Caco-2 (cell line): ENCODE results near the gene SMIM43. TPM values are rescaled to one million over a fixed set of nuclear protein-coding genes. Genes with fewer than 3 reads are reported as not detected.

Experiments
- BruUV-seq: library from RNA; stranded (reverse); fragments of 400-500 nt; replicated peaks from 2 replicates; lab custom pipeline; 2021; lab: Mats Ljungman, UMichigan
- CTCF ChIA-PET: fragments of 300-600 bp; sonication (Branson Sonifier 250); formaldehyde crosslinking; loops from one replicate; lab custom pipeline; 2022; ENCODE audit warnings: antibody characterized with exemption; lab: Charles Lee
- POLR2A ChIA-PET: fragments of 300-600 bp; sonication (Branson Sonifier 250); formaldehyde crosslinking; loops from one replicate; lab custom pipeline; 2022; ENCODE audit warnings: antibody characterized with exemption; lab: Charles Lee
- DNase-seq, 2 experiments: peaks; one replicate each; pipeline versions ENCODE4 v3.0.0 to v3.0.0-alpha.2; 2020 to 2022
- H3K27me3 ChIP-seq: replicated peaks from 2 replicates; pipeline ENCODE4 v1.6.0; 2011; ENCODE audit warnings: low read length; ENCODE audit not compliant: control insufficient read depth, insufficient read depth
- H3K36me3 ChIP-seq: 2 replicates; pipeline ENCODE4 v1.5.1; 2011; ENCODE audit warnings: low read length; ENCODE audit not compliant: control insufficient read depth, insufficient read depth
- H3K4me1 ChIP-seq: fragments of 250-450 bp; sonication (Bioruptor Pico); 2 replicates; pipeline ENCODE4 v1.5.1; 2020; ENCODE audit warnings: mild to moderate bottlenecking
- H3K4me3 ChIP-seq: 2 replicates; pipeline ENCODE4 v1.5.1; 2011; ENCODE audit warnings: low read depth, mild to moderate bottlenecking, control low read depth, low read length
- H3K9me3 ChIP-seq: fragments of 250-450 bp; sonication (Bioruptor Pico); 2 replicates; pipeline ENCODE4 v1.5.1; 2020; ENCODE audit warnings: mild to moderate bottlenecking, moderate library complexity
- H3K27ac Mint-ChIP-seq: one replicate; pipeline ENCODE4 v1.8.0; 2022; ENCODE audit warnings: mixed read lengths; ENCODE audit not compliant: unreplicated experiment
- H3K27me3 Mint-ChIP-seq: one replicate; pipeline ENCODE4 v1.8.0; 2022; ENCODE audit warnings: mixed read lengths; ENCODE audit not compliant: insufficient read depth, unreplicated experiment
- H3K36me3 Mint-ChIP-seq: one replicate; pipeline ENCODE4 v1.8.0; 2022; ENCODE audit warnings: mild to moderate bottlenecking, mixed read lengths; ENCODE audit not compliant: insufficient read depth, unreplicated experiment
- H3K4me1 Mint-ChIP-seq: one replicate; pipeline ENCODE4 v1.8.0; 2022; ENCODE audit warnings: low read depth, mixed read lengths; ENCODE audit not compliant: unreplicated experiment
- H3K4me3 Mint-ChIP-seq: one replicate; pipeline ENCODE4 v1.8.0; 2022; ENCODE audit warnings: mild to moderate bottlenecking, moderate library complexity, mixed read lengths; ENCODE audit not compliant: unreplicated experiment
- H3K9me3 Mint-ChIP-seq: one replicate; pipeline ENCODE4 v1.8.0; 2022; ENCODE audit warnings: mixed read lengths; ENCODE audit not compliant: unreplicated experiment
- CTCF ChIP-seq, 2 experiments: fragments of 200-600 bp in 1 of 2; IDR thresholded peaks; 1 replicate in 1 of 2; 2 replicates in 1 of 2; pipeline versions ENCODE4 v1.5.1 to v1.8.0; 2011 to 2022; ENCODE audit warnings: antibody characterized with exemption in 1 of 2, control low read depth in 1 of 2, inconsistent platforms in 1 of 2, low read depth in 1 of 2, low read length in 1 of 2, mild to moderate bottlenecking in 1 of 2, moderate library complexity in 1 of 2; ENCODE audit not compliant: insufficient read depth in 1 of 2, severe bottlenecking in 1 of 2, unreplicated experiment in 1 of 2
- intact Hi-C: fragments of 100-400 bp; cut with micrococcal nuclease; formaldehyde crosslinking; loops from one replicate; pipeline ENCODE4 v1.10.0; 2022; ENCODE audit not compliant: unreplicated experiment
- total RNA-seq: library from RNA; stranded (reverse); gene quantifications from 2 replicates; pipeline ENCODE4 v1.2.3, GENCODE V29; 2022

SMIM43 gene
- total RNA-seq, 1 experiment from 2014 or later, result not detected

DNA sequence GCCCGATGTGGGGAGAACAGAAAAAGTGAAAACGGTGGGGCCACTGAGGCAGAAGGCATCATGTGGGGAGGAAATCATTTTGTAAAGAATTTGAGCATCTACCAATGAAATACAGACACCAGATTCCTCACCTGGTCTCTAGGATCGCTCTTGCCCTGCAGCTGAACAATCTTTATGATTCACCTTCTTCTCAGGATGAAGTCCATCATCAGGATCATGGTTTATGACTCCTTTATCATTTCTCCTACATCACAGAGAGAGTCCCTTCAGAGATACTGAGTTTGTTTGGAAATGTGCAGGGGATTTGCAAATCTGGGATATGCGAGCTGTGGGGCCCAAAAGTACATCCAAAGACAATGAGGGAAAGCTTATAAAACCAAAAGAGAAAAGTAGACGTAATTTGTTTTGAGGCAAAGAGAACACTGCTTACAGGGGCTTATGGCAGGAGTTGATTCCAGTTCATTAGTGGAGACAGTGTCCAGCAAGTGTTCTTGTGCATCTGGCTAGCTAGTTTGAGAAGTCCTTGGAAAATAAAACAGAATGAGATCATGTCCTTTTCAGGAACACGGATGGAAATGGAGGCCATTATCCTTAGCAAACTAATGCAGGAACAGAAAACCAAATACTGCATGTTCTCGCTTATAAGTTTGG is 52.8 kb downstream of the SMIM43 start:
- Histone ChIP-seq H3K27me3 (no peaks in the 10 kb centered on the region), H3K9me3 (no peaks in the 10 kb centered on the region), H3K36me3 (no peaks in the 10 kb centered on the region), H3K4me3 (peak overlapping the region; percentile 23), H3K4me1 (peaks cover 5% of the 10 kb centered on the region; the same call in 1 of the 2 replicates)
- Mint-ChIP-seq H3K9me3 (no peaks in the 10 kb centered on the region), H3K27me3 (no peaks in the 10 kb centered on the region), H3K4me1 (peaks cover 25% of the 10 kb centered on the region), H3K27ac (peak overlapping the region; percentile 91), H3K4me3 (peak overlapping the region; percentile 81), H3K36me3 (peaks cover 6% of the 10 kb centered on the region)
- POLR2A ChIA-PET, result interaction anchor here (0.8 to 1.2 kb wide), 2 partner anchors 15 to 35 kb away, joined by 3 to 6 read pairs; partner anchors contain the start of gene ANXA5
- intact Hi-C loops, result no loop called here
- CTCF ChIA-PET, result interaction anchor here (1.6 kb wide), 1 partner anchor 15 kb away, joined by 6 read pairs; the partner anchor contains the start of gene ANXA5
- TSS peak; percentile 94 for BruUV-seq
- DNase-seq, result no peak
- TF ChIP-seq CTCF (IDR thresholded peaks at IDR 0.05; ENCODE audit: insufficient read depth in 1 of 2, low read depth in 1 of 2, low read length in 1 of 2, severe bottlenecking in 1 of 2, unreplicated experiment in 1 of 2), result no peak

DNA sequence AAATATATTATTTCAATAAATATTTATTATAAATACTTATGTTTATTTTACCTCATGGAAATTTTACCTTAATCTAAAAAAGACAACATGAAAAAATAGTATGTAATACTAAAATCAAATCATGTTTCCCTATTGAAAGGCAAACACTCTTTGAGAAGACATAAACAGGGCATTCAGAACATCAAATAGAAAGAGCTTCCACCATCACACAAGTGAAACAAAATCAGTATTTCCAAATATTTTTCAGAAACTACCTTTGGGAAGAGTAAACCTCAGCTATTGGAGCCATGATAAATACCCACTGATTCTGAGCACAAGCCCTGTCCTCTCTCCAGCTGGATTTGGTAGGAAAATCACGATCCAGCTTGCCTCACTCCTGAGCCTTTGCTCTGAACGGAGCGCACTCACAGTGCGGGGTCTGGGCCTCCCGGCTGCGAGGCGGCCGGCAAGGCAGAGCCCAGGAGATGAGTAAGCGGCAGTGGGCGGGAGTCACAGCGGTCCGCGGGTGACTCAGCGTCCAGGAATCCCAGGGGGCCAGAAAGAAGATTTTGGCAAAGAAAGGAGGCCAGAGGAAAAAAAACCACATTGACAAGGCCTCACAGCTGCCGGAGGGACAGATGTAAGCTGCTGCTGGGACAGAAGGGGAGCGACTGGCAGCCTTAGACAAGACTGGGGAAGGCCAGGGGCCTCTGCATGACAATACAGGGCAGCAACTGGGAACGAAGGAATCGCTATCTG is 53.5 kb downstream of the SMIM43 start:
- Mint-ChIP-seq H3K4me3 (peak overlapping the region; percentile 81), H3K27me3 (no peaks in the 10 kb centered on the region), H3K36me3 (peaks cover 6% of the 10 kb centered on the region), H3K27ac (peak overlapping the region; percentile 91), H3K4me1 (peaks cover 26% of the 10 kb centered on the region), H3K9me3 (no peaks in the 10 kb centered on the region)
- H3K36me3 ChIP-seq, result no peaks in the 10 kb centered on the region
- peak overlapping the region; percentile 23 for H3K4me3 ChIP-seq
- TF ChIP-seq CTCF (IDR thresholded peaks at IDR 0.05; ENCODE audit: insufficient read depth in 1 of 2, low read depth in 1 of 2, low read length in 1 of 2, severe bottlenecking in 1 of 2, unreplicated experiment in 1 of 2), result no peak
- no peaks in the 10 kb centered on the region for H3K27me3 ChIP-seq
- peaks cover 5% of the 10 kb centered on the region; the same call in 1 of the 2 replicates for H3K4me1 ChIP-seq
- POLR2A ChIA-PET, result interaction anchor here (0.8 to 1.2 kb wide), 2 partner anchors 15 to 34 kb away, joined by 3 to 6 read pairs; partner anchors contain the start of gene ANXA5
- peak; percentile 80 for DNase-seq
- no peaks in the 10 kb centered on the region for H3K9me3 ChIP-seq
- intact Hi-C loops, result loop anchor here (1.0 kb wide), 2 partner anchors 14 to 15 kb away; no protein-coding TSS in a partner anchor
- CTCF ChIA-PET, result interaction anchor here (1.6 kb wide), 1 partner anchor 15 kb away, joined by 6 read pairs; the partner anchor contains the start of gene ANXA5
- BruUV-seq, result TSS peak; percentile 92

- Mint-ChIP-seq H3K9me3 (no peaks in the 10 kb centered on the region), H3K36me3 (no peaks in the 10 kb centered on the region), H3K27ac (no peak overlapping the region), H3K4me3 (no peak overlapping the region), H3K4me1 (peaks cover 26% of the 10 kb centered on the region), H3K27me3 (no peaks in the 10 kb centered on the region)
- TF ChIP-seq CTCF (IDR thresholded peaks at IDR 0.05; ENCODE audit: insufficient read depth in 1 of 2, low read depth in 1 of 2, low read length in 1 of 2, severe bottlenecking in 1 of 2, unreplicated experiment in 1 of 2), result no peak
- intact Hi-C loops, result no loop called here
- H3K36me3 ChIP-seq, result no peaks in the 10 kb centered on the region
- peaks cover 5% of the 10 kb centered on the region; the same call in 1 of the 2 replicates for H3K4me1 ChIP-seq
- no peaks in the 10 kb centered on the region for H3K9me3 ChIP-seq
- ChIA-PET POLR2A (interaction anchor here (0.7 kb wide), 1 partner anchor 13 kb away, joined by 5 read pairs; the partner anchor contains the start of gene ANXA5), CTCF (no interaction called here)
- no peak overlapping the region for H3K4me3 ChIP-seq
- BruUV-seq, result no TSS peak
- no peak for DNase-seq
- H3K27me3 ChIP-seq, result no peaks in the 10 kb centered on the region
These were observed 55.1 kb downstream of the SMIM43 start for GRCh38 chr4:121709766-121710405.
